Psoas muscle (tissue), 8 donors: ENCODE measurements around the gene MPHOSPH9. TPM values are rescaled to one million over a fixed set of nuclear protein-coding genes. Genes with fewer than 3 reads are reported as not detected.

Experiments used
- ATAC-seq, 4 donors: fragments of 200-7000 bp; cut with Tn5 transposase; one replicate each; pipeline ENCODE4 v1.9.1; 2020; ENCODE audit warnings: moderate library complexity in 3 of 4, mild to moderate bottlenecking in 2 of 4
- DNase-seq, 2 donors: peaks; one replicate each; pipeline ENCODE4 v3.0.0-alpha.2; 2020
- H3K27ac ChIP-seq: fragments of 200-600 bp; one replicate; pipeline ENCODE4 v1.8.0; 2022
- H3K27me3 ChIP-seq, 3 donors: fragments of 200-600 bp in 1 of 3; one replicate each; pipeline versions ENCODE4 v1.6.1 to v1.8.0; 2013 to 2022; ENCODE audit warnings: low read length in 2 of 3, mild to moderate bottlenecking in 2 of 3, moderate library complexity in 1 of 3; ENCODE audit not compliant: insufficient read depth in 3 of 3
- H3K36me3 ChIP-seq, 2 donors: fragments of 200-600 bp in 1 of 2; one replicate each; pipeline versions ENCODE4 v1.6.1 to v1.8.0; 2013 to 2022; ENCODE audit warnings: low read depth in 1 of 2, mild to moderate bottlenecking in 1 of 2, moderate library complexity in 1 of 2; ENCODE audit not compliant: insufficient read depth in 1 of 2
- H3K4me1 ChIP-seq: fragments of 200-600 bp; one replicate; pipeline ENCODE4 v1.8.0; 2022
- H3K4me3 ChIP-seq: fragments of 200-600 bp; one replicate; pipeline ENCODE4 v1.8.0; 2022; ENCODE audit warnings: mild to moderate bottlenecking
- H3K9me3 ChIP-seq: fragments of 200-600 bp; one replicate; pipeline ENCODE4 v1.8.0; 2022
- CTCF ChIP-seq: fragments of 200-600 bp; IDR thresholded peaks from one replicate; pipeline ENCODE4 v1.8.0; 2022; ENCODE audit warnings: antibody characterized with exemption
- WGBS, 3 donors: extraction: QIAGEN DNeasy Blood & Tissue Kit; methylation state at CpG; one replicate each; pipeline versions ENCODE4 v1.1.6 to v1.1.7; 2013; 5-methylcytosine and 5-hydroxymethylcytosine counted together
- intact Hi-C, 2 donors: fragments of 100-400 bp; cut with DNase I; formaldehyde crosslinking; loops; one replicate each; pipeline versions ENCODE4 v1.11.0 to v1.14.2; 2022
- polyA plus RNA-seq, 3 donors: library from polyadenylated mRNA; stranded (reverse); fragments of 200-250 nt; gene quantifications; one replicate each; pipeline ENCODE4 v1.2.3, GENCODE V29; 2013
- total RNA-seq, 4 donors: library from RNA; stranded (reverse); fragmentation: NEBNext Ultra II Directional in 2 of 4; extraction: Animal tissue kit (Norgen Biotek cat#: 25700) in 2 of 4; gene quantifications; one replicate each; pipeline versions ENCODE4 v1.2.1 to v1.2.4, GENCODE V29; 2021 to 2023
- donor health status: healthy with polysubstance abuse.
- donor health status: DM: no; HTN: no; CAD: no; lungs with moderate emphysema.
- donor health status: Bipolar disorder and iron deficiency.
- donor health status: healthy.
- donor health status: DM: yes; HTN: yes; CAD: no.
- donor health status: DM: no; HTN: no; CAD: no.
- donor health status: DM: no; HTN: no; CAD: no.
- donor health status: DM: yes; HTN: yes; CAD: no.

MPHOSPH9 gene
- total and polyA plus RNA-seq, 7 donors = 3.2 to 14.4 (median 8.7) TPM

GRCh38 chr12:123269395-123269892, 36.5 kb upstream of the MPHOSPH9 start:
- intact Hi-C loops = loop anchor here in 1 of 2 donors (5.0 kb wide), 1 partner anchor 313 kb away; the partner anchor contains the start of gene TMED2
- Histone ChIP-seq H3K9me3 (no peaks in the 10 kb centered on the region), H3K4me1 (peaks cover 27% of the 10 kb centered on the region), H3K36me3 (peaks cover 0 to 21% of the 10 kb centered on the region in 2 donors), H3K27me3 (no peaks in the 10 kb centered on the region), H3K4me3 (peak overlapping the region; percentile 62), H3K27ac (peak overlapping the region; percentile 44)
- TF ChIP-seq CTCF = no peak
- ATAC-seq (peak; percentile 17 to 35 (median 26)), DNase-seq (peak; percentile 67 to 80)
- WGBS, 3 donors = 18 to 31% (median 22%) methylated on average over 25 to 32 of the region's 32 CpGs

GRCh38 chr12:123268850-123269249, 35.9 kb upstream of the MPHOSPH9 start:
- H3K27me3 ChIP-seq = no peaks in the 10 kb centered on the region
- DNase-seq (no peak), ATAC-seq (no peak)
- no peaks in the 10 kb centered on the region for H3K9me3 ChIP-seq
- WGBS, 3 donors = 53 to 60% (median 55%) methylated on average over 13 of the region's 13 CpGs
- peaks cover 27% of the 10 kb centered on the region for H3K4me1 ChIP-seq
- TF ChIP-seq CTCF = no peak
- H3K36me3 ChIP-seq = peaks cover 0 to 26% of the 10 kb centered on the region in 2 donors
- H3K27ac ChIP-seq = peak overlapping the region; percentile 44
- H3K4me3 ChIP-seq = peak overlapping the region; percentile 62
- intact Hi-C loops = loop anchor here in 1 of 2 donors (5.0 kb wide), 1 partner anchor 313 kb away; the partner anchor contains the start of gene TMED2

- intact Hi-C loops = loop anchor here in 1 of 2 donors (5.0 kb wide), 1 partner anchor 314 kb away; the partner anchor contains the start of gene TMED2
- no peak for TF ChIP-seq CTCF
- peaks cover 27% of the 10 kb centered on the region for H3K4me1 ChIP-seq
- H3K27ac ChIP-seq = peak overlapping the region; percentile 44
- DNase-seq = peak; percentile 55 to 73
- no peaks in the 10 kb centered on the region for H3K27me3 ChIP-seq
- 23 to 39% (median 25%) methylated on average over 34 to 36 of the region's 36 CpGs for WGBS, 3 donors
- H3K4me3 ChIP-seq = peak overlapping the region; percentile 62
- H3K9me3 ChIP-seq = no peaks in the 10 kb centered on the region
- ATAC-seq = peak; percentile 62 to 78 (median 68)
- H3K36me3 ChIP-seq = peaks cover 0 to 33% of the 10 kb centered on the region in 2 donors
Measured at GRCh38 chr12:123267991-123268843, 35.3 kb upstream of the MPHOSPH9 start.

GRCh38 chr12:123267335-123267920, 34.5 kb upstream of the MPHOSPH9 start:
- DNase-seq = no peak
- peak overlapping the region; percentile 62 for H3K4me3 ChIP-seq
- H3K4me1 ChIP-seq = peaks cover 27% of the 10 kb centered on the region
- peaks cover 0 to 41% of the 10 kb centered on the region in 2 donors for H3K36me3 ChIP-seq
- no peaks in the 10 kb centered on the region for H3K9me3 ChIP-seq
- WGBS, 3 donors = 79 to 88% (median 79%) methylated on average over 7 of the region's 7 CpGs
- H3K27me3 ChIP-seq = no peaks in the 10 kb centered on the region
- peak overlapping the region; percentile 44 for H3K27ac ChIP-seq
- no peak for TF ChIP-seq CTCF
- ATAC-seq = no peak
- intact Hi-C loops = loop anchor here in 1 of 2 donors (5.0 kb wide), 1 partner anchor 315 kb away; the partner anchor contains the start of gene TMED2
